Cardiac muscle cell (in vitro differentiated cells and primary cell): ENCODE measurements around the gene ENO2. TPM values are rescaled to one million over a fixed set of nuclear protein-coding genes. Genes with fewer than 3 reads are reported as not detected.
A peak's percentile ranks its signal among the peaks of the same experiment; 100 is the strongest.

Experiments
- DNase-seq, 2 donors: peaks; one replicate each; pipeline versions ENCODE4 v3.0.0 to v3.0.0-alpha.2; 2010 to 2017; ENCODE audit warnings: low read depth in 1 of 2, low spot score in 1 of 2
- H3K27ac ChIP-seq: fragments of 200-600 bp; sonication (generic); 2 replicates; pipeline ENCODE4 v1.5.1; 2016
- H3K27me3 ChIP-seq: fragments of 200-600 bp; sonication (generic); 2 replicates; pipeline ENCODE4 v1.6.0; 2016; ENCODE audit warnings: control low read depth
- H3K36me3 ChIP-seq: fragments of 200-600 bp; sonication (generic); 2 replicates; pipeline ENCODE4 v1.5.1; 2016; ENCODE audit warnings: control low read depth
- H3K4me1 ChIP-seq: fragments of 200-600 bp; sonication (generic); 2 replicates; pipeline ENCODE4 v1.8.1; 2017; ENCODE audit warnings: low read depth, mild to moderate bottlenecking, mixed run types
- H3K4me3 ChIP-seq: fragments of 200-600 bp; sonication (generic); 2 replicates; pipeline ENCODE4 v1.5.1; 2016; ENCODE audit warnings: mild to moderate bottlenecking
- H3K9me3 ChIP-seq: fragments of 200-600 bp; sonication (generic); 2 replicates; pipeline ENCODE4 v1.5.1; 2017; ENCODE audit warnings: low read depth, mild to moderate bottlenecking, control low read depth
- polyA plus RNA-seq: library from polyadenylated mRNA; unstranded; fragments of >200 nt; fragmentation: Nextera tagmentation; extraction: Ambion mirVana; gene quantifications from 2 replicates; pipeline ENCODE4 v1.2.1, GENCODE V29; 2016
- total RNA-seq: library from RNA; depleted of rRNA; stranded (reverse); fragments of >200 nt; gene quantifications from 2 replicates; pipeline ENCODE4 v1.2.3, GENCODE V29; 2016
- TF ChIP-seq, protein P1 (sequence below): IDR thresholded peaks from 2 replicates; pipeline ENCODE4 v1.5.1; 2012; ENCODE audit warnings: low read depth, mild to moderate bottlenecking, low read length

The ENO2 gene
- total and polyA plus RNA-seq, 2 experiments from 2014 or later: 87.7 to 133 TPM

DNA sequence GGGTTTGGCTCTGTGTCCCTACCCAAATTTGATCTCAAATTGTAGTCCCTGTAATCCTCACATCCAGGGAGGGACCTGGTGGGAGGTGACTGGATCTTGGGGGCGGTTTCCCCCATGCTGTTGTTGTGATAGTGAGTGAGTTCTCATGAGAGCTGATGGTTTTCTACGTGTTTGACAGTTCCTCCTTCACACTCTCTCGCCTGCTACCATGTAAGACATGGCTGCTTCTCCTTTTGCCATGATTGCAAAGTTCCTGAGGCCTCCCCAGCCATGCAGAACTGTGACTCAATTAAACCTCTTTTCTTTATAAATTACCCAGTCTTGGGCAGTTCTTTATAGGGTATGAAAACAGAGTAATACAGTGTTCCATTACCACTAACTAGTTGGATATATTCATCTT, 20.1 kb upstream of the ENO2 start:
- Histone ChIP-seq H3K9me3 (no peaks in the 10 kb centered on the region), H3K4me3 (no peak overlapping the region), H3K4me1 (no peaks in the 10 kb centered on the region), H3K36me3 (no peaks in the 10 kb centered on the region), H3K27me3 (no peaks in the 10 kb centered on the region), H3K27ac (no peak overlapping the region)
- DNase-seq: no peak
- TF ChIP-seq, protein P1, sequence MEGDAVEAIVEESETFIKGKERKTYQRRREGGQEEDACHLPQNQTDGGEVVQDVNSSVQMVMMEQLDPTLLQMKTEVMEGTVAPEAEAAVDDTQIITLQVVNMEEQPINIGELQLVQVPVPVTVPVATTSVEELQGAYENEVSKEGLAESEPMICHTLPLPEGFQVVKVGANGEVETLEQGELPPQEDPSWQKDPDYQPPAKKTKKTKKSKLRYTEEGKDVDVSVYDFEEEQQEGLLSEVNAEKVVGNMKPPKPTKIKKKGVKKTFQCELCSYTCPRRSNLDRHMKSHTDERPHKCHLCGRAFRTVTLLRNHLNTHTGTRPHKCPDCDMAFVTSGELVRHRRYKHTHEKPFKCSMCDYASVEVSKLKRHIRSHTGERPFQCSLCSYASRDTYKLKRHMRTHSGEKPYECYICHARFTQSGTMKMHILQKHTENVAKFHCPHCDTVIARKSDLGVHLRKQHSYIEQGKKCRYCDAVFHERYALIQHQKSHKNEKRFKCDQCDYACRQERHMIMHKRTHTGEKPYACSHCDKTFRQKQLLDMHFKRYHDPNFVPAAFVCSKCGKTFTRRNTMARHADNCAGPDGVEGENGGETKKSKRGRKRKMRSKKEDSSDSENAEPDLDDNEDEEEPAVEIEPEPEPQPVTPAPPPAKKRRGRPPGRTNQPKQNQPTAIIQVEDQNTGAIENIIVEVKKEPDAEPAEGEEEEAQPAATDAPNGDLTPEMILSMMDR: no peak

DNA sequence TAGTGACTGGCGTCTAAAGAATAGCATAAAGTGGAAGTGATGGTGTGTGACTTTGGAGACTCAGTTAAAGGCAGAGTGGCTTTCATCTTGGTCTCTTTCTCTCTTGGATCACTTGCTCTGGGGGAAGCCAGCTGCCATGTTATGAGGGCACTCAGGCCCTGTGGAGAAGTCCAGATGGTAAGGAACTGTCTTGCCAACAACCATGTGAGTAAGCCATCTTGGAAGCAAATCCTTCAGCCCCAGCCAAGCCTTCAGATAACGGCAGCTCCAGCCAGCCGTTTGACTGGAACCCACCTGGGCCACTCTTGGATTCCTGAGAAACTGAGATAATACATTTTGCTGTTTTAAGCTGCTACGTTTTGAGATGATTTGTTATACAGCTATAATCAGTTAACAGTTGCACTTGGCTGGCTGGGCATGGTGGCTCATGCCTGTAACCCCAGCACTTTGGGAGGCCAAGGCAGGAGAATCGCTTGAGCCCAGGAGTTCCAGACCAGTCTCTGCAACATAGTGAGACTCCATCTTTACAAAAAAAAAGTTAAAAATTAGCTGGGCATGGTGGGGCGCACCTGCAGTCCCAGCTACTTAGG, 17.4 kb upstream of the ENO2 start:
- TF ChIP-seq, protein P1: no peak
- no peaks in the 10 kb centered on the region for H3K4me1 ChIP-seq
- H3K27ac ChIP-seq: no peak overlapping the region
- no peaks in the 10 kb centered on the region for H3K27me3 ChIP-seq
- H3K4me3 ChIP-seq: no peak overlapping the region
- no peaks in the 10 kb centered on the region for H3K9me3 ChIP-seq
- no peaks in the 10 kb centered on the region for H3K36me3 ChIP-seq
- DNase-seq: no peak

DNA sequence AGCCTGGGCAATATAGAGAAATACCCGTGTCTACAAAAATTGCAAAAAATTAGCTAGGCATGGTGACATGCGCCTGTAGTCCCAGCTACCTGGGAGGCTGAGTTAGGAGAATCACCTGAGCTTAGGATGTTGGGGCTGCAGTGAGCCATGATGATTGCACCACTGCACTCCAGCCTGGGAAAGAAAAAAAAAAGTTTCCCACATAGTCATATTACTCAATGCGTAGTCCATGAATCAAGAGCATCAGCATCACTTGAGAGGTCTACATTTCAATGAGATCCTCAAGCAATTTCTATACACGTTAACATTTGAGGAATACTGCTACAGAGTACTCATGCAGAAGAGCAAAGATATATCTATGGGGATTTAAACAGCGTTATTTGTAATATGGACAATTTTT, 15.0 kb upstream of the ENO2 start:
- Histone ChIP-seq H3K27ac (no peak overlapping the region), H3K9me3 (no peaks in the 10 kb centered on the region), H3K4me1 (no peaks in the 10 kb centered on the region), H3K27me3 (no peaks in the 10 kb centered on the region), H3K36me3 (no peaks in the 10 kb centered on the region), H3K4me3 (no peak overlapping the region)
- peak in 1 of 2 donors; percentile 14 for DNase-seq
- TF ChIP-seq, protein P1: no peak

DNA sequence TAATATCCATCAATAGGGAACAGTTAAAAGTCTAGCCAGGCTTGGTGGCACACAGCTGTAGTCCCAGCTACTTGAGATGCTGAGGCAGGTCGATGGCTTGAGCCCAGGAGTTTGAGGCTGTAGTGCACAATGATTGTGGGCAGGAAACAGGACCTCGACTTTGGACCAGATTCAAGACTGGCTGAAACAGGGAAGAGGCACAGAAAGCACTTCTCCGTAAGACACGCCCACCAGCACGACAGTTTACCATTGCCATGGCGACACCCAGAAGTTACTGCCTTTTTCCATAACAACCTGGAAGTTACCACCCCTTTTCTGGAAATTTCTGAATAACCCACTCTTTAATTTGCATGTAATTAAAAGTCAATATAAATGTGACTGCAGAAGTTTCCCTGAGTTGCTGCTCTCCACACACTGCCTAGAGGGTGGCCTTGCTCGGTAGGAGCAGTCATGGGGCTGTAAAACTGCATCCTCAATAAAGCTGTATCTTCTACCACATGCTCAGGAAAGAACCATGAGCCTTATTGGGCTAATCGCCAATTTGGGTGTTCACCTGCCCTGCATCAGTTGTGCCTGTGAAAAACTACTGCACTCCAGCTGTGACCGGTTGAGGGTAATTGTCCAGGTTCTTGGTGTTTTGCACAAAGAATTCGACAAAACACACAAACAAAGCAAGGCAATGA, 14.4 kb upstream of the ENO2 start:
- DNase-seq: peak in 1 of 2 donors; percentile 80
- TF ChIP-seq, protein P1: no peak
- H3K9me3 ChIP-seq: no peaks in the 10 kb centered on the region
- H3K4me3 ChIP-seq: no peak overlapping the region
- no peak overlapping the region for H3K27ac ChIP-seq
- H3K36me3 ChIP-seq: no peaks in the 10 kb centered on the region
- peaks cover under 1% of the 10 kb centered on the region for H3K4me1 ChIP-seq
- no peaks in the 10 kb centered on the region for H3K27me3 ChIP-seq

DNA sequence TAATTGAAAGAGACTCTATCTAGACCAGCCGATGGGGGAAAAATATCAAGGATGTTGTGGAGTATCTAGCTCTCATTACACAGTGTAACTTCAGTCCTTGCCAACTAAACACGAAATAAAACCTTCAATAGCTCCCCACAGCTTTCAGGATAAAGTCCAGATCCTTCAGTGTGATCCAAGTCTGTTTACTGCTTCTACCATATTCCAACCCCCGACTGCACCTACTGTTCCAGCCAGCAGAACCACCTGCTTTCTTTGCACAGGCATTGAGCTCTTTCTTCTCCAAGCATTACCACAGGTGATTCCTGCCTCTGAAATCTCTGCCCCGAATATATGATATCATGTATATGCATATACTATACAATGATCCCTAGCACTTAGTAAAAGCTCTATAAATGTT, 11.9 kb upstream of the ENO2 start:
- Histone ChIP-seq H3K4me3 (no peak overlapping the region), H3K4me1 (peaks cover 4% of the 10 kb centered on the region), H3K27me3 (no peaks in the 10 kb centered on the region), H3K9me3 (no peaks in the 10 kb centered on the region), H3K27ac (no peak overlapping the region), H3K36me3 (no peaks in the 10 kb centered on the region)
- no peak for DNase-seq
- TF ChIP-seq, protein P1: no peak
